GM18867 (cell line): Measurements from ENCODE around the gene LIN7B.

Experiments used
- ATAC-seq: cut with Tn5 transposase; IDR thresholded peaks from one replicate; pipeline ENCODE4 v1.9.1; 2021; ENCODE audit warnings: mild to moderate bottlenecking, moderate library complexity; ENCODE audit not compliant: unreplicated experiment

Gene LIN7B

DNA sequence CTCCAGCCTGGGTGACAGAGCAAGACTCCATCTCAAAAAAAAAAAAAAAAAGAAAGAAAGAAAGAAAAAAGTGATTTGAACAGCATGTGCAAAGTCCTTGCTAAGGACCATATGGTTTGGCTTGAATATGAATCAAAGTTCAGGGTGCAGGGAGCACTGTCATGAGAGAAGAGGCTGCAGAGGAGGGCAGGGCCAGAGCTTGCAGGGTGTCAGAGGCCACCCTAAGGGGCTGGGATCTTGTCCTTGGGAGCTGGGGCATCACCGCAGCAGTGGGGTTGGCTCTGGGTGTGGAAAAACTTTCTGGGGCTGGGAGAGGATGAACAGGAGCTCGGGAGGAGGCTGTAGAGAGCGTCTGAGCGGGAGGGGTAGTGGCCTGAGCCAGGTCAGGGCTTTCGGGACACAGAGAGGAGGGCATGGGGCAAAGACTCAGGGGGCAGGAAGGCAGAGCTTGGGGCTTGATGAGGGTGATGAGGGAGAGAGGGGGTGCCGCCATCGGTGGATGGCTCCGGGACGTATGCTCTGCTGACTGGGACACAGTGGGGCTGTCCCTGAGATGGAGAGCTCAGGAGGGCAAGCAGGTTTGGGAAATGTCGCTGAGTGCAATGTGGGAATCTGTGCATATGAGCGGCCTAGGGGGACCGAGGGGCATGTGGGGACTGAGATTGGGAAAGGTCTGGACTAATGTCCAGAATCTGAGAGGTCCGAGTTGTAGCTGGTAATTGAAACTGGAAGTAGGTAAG lies 46.5 kb downstream of the LIN7B start:
- no peak for ATAC-seq

- ATAC-seq = no peak
Measured at GRCh38 chr19:49161987-49162386, 47.8 kb downstream of the LIN7B start.

- no peak for ATAC-seq
Measured at GRCh38 chr19:49165111-49165750, 51.1 kb downstream of the LIN7B start.

- ATAC-seq = no peak
Measured at GRCh38 chr19:49165865-49166301, 51.7 kb downstream of the LIN7B start.

GRCh38 chr19:49167857-49168409 lies 53.8 kb downstream of the LIN7B start:
- ATAC-seq = no peak
